ENCODE results near the gene CDC42SE1.

Gene CDC42SE1

DNA sequence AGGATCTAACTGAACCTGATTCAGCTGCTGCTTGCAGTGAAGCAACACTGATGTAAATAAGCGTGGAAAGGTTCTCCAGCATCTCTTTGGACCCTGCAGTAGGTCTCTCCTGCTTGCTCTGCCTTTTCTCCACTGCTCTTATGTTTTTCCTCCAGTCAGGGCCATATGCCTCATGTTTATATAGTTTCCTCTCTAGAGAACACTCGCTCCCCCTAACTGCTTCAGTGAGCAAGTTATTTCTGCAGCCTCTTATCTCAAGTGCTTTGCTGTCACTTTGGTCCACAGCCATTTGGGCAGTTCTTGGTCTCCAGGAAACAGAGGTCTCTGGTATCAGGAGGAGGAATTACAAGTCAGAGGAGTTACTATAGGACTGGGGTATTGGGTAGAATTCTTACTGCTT lies 45.9 kb downstream of the CDC42SE1 start:
- no peak for TF ChIP-seq CTCF (IDR thresholded peaks at IDR 0.05; ENCODE audit: low read depth, low read length)
- DNase-seq (ENCODE audit: extremely low read depth, low read depth) = no peak

DNA sequence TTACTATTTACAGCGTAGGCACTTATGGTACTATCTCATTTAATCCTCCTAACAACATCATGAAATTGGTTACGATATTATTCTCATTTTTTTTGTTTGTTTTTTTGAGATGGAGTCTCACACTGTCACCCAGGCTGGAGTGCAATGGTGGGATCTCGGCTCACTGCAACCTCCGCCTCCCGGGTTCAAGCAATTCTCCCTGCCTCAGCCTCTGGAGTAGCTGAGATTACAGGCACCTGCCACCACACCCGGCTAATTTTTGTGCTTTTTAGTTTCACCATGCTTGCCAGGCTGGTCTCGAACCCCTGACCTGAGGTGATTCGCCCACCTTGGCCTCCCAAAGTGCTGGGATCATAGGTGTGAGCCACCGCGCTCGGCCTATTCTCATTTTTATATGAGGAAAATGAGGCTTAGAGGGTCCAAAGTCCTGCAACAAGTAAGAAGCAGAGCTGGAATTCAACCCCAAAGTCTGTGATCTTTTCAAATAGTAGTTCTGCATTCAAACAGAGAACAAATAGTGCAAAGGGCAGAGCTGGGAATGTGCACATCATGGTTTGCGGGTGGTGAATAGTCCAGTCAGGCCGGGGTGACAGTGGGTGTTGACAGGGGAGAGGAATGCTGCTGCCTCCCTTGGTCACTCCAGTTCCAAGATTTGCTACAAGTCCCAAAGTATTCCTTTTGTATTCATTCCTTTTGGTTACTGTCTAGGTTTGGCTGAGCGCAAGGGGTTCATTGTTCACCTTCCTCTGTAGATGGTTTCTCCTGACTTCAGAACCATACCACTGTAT lies 46.5 kb downstream of the CDC42SE1 start:
- no peak for TF ChIP-seq CTCF (IDR thresholded peaks at IDR 0.05; ENCODE audit: low read depth, low read length)
- DNase-seq (ENCODE audit: extremely low read depth, low read depth) = no peak

GRCh38 chr1:151011154-151011850 lies 48.1 kb downstream of the CDC42SE1 start:
- DNase-seq (ENCODE audit: extremely low read depth, low read depth) = no peak
- no peak for TF ChIP-seq CTCF (IDR thresholded peaks at IDR 0.05; ENCODE audit: low read depth, low read length)

GRCh38 chr1:151010346-151010726 lies 49.1 kb downstream of the CDC42SE1 start:
- no peak for TF ChIP-seq CTCF (IDR thresholded peaks at IDR 0.05; ENCODE audit: low read depth, low read length)
- DNase-seq (ENCODE audit: extremely low read depth, low read depth) = no peak

DNA sequence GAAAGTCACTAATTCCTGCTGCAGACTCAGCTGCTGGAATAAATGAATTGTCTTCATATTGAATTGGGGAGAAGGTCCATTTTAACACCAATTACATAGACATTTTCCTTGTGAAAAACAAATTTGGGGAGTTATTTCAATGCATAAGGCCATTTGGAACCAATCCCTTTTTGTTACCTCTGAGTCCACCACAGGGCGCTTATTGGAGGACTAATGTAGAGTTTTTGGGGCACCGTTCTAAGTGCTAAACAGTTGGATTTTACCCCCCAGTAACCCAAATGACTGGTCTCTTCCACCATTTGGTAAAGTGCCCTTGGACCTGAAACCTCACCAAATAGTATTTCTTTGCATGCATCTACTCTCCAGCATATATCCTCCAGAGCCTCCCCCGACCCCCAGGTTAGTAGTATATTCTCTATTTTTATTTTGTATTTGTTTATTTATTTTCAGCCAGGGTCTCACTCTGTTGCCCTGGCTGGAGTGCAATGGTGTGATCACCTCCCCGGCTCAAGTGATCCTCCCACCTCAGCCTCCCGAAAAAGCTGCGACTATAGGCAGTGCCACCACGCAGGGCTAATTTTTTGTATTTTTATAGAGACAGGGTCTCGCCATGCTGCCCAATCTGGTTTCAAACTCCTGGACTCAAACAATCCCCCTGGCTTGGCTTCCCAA lies 49.6 kb downstream of the CDC42SE1 start:
- TF ChIP-seq CTCF (IDR thresholded peaks at IDR 0.05; ENCODE audit: low read depth, low read length) = no peak
- no peak for DNase-seq (ENCODE audit: extremely low read depth, low read depth)

- no peak for TF ChIP-seq CTCF (IDR thresholded peaks at IDR 0.05; ENCODE audit: low read depth, low read length)
- DNase-seq (ENCODE audit: extremely low read depth, low read depth) = no peak
Measured at GRCh38 chr1:151009206-151009587, 50.2 kb downstream of the CDC42SE1 start.
